K562 (cell line): ENCODE results near the gene FANCC. TPM values are rescaled to one million over a fixed set of nuclear protein-coding genes. Genes with fewer than 3 reads are reported as not detected.

Experiments
- HDAC3 ChIP-seq: fragments of 450-650 bp; IDR thresholded peaks from 2 replicates; pipeline ENCODE4 v1.6.1; 2018; ENCODE audit warnings: borderline replicate concordance, mild to moderate bottlenecking, moderate library complexity; ENCODE audit not compliant: partially characterized antibody
- NFATC3 ChIP-seq: fragments of 450-650 bp; IDR thresholded peaks from 2 replicates; pipeline ENCODE4 v1.6.1; 2017; ENCODE audit warnings: mild to moderate bottlenecking
- PPARD ChIP-seq: fragments of 250-450 bp; sonication (Bioruptor Pico); IDR thresholded peaks from 2 replicates; pipeline ENCODE4 v1.8.0; 2022; ENCODE audit warnings: inconsistent platforms, mild to moderate bottlenecking, moderate library complexity
- SMARCB1 ChIP-seq: IDR thresholded peaks from 2 replicates; pipeline ENCODE4 v1.6.1; 2011; ENCODE audit warnings: improper control_type of control experiment, low read depth; ENCODE audit not compliant: insufficient read length
- TAF15 ChIP-seq: fragments of 200-400 bp; formaldehyde crosslinking; IDR thresholded peaks from 2 replicates; pipeline ENCODE4 v1.6.1; 2017; ENCODE audit warnings: mild to moderate bottlenecking, low read depth, low read length, moderate library complexity
- TAF9B ChIP-seq: fragments of 450-650 bp; IDR thresholded peaks from 2 replicates; pipeline ENCODE4 v1.6.1; 2018; ENCODE audit warnings: mild to moderate bottlenecking; ENCODE audit not compliant: partially characterized antibody
- YBX1 ChIP-seq: fragments of 450-650 bp; IDR thresholded peaks from 2 replicates; pipeline ENCODE4 v1.7.1; 2016; ENCODE audit warnings: mild to moderate bottlenecking
- ZNF146 ChIP-seq: IDR thresholded peaks from one replicate; pipeline ENCODE4 v1.6.1; 2018; ENCODE audit warnings: missing compliant biosample characterization; ENCODE audit not compliant: unreplicated experiment
- ZNF445 ChIP-seq: fragments of 250-450 bp; sonication (Bioruptor Pico); IDR thresholded peaks from 2 replicates; pipeline ENCODE4 v1.4.0; 2020; ENCODE audit warnings: low read depth, mild to moderate bottlenecking, moderate library complexity
- ZNF561 ChIP-seq: fragments of 450-650 bp; formaldehyde crosslinking; conservative IDR thresholded peaks from 2 replicates; pipeline ENCODE4 v1.4.0; 2020; ENCODE audit warnings: mild to moderate bottlenecking, moderate library complexity
- ZZZ3 ChIP-seq: fragments of 450-650 bp; IDR thresholded peaks from 2 replicates; pipeline ENCODE4 v1.6.1; 2016; ENCODE audit warnings: antibody characterized with exemption, mild to moderate bottlenecking, moderate library complexity
- polyA plus RNA-seq, 8 experiments: library from polyadenylated mRNA; depleted of rRNA in 4 of 8; stranded (reverse) in 5 of 8; unstranded in 3 of 8; fragments of >200 nt; fragmentation: Nextera tagmentation in 2 of 8; fragmentation: Illumina TruSeq in 1 of 8; extraction: Ambion mirVana in 2 of 8; extraction: Trizol in 1 of 8; gene quantifications; 2 replicates each; pipeline versions ENCODE4 v1.2.1 to v1.2.3, GENCODE V29; 2011 to 2014; ENCODE audit warnings: inconsistent platforms in 1 of 8, missing spikeins in 1 of 8
- total RNA-seq, 7 experiments: library from RNA; depleted of rRNA in 6 of 7; stranded (reverse); fragments of >200 nt in 6 of 7; fragmentation: Illumina TruSeq in 2 of 7; extraction: Trizol in 2 of 7; gene quantifications; 2 replicates each; pipeline versions ENCODE4 v1.2.1 to v1.2.3, GENCODE V29; 2011 to 2021; ENCODE audit warnings: low replicate concordance in 1 of 7
- TF ChIP-seq, protein P1 (sequence below), 2 experiments: fragments of 450-650 bp in 1 of 2; sonication (generic) in 1 of 2; formaldehyde crosslinking in 1 of 2; IDR thresholded peaks; 2 replicates each; pipeline versions ENCODE4 v1.7.1 to v1.9.0; 2016 to 2022; ENCODE audit warnings: inconsistent platforms in 1 of 2, mild to moderate bottlenecking in 1 of 2, missing genetic modification reagents in 1 of 2
- TF ChIP-seq, protein P2 (sequence below): conservative IDR thresholded peaks from 2 replicates; pipeline ENCODE4 v1.6.1; 2011; ENCODE audit warnings: low read depth, mild to moderate bottlenecking, low read length; ENCODE audit not compliant: control insufficient read depth
- TF ChIP-seq, protein P3 (sequence below): fragments of 250-450 bp; sonication (Bioruptor Pico); IDR thresholded peaks from 2 replicates; pipeline ENCODE4 v1.5.0; 2022; ENCODE audit warnings: mild to moderate bottlenecking

Gene FANCC
- total and polyA plus RNA-seq, 9 of the 15 experiments (the other 6 are each of a cell fraction or from before 2014, with no cell fraction given), result 4.6 to 18.4 (median 14.2) TPM

DNA sequence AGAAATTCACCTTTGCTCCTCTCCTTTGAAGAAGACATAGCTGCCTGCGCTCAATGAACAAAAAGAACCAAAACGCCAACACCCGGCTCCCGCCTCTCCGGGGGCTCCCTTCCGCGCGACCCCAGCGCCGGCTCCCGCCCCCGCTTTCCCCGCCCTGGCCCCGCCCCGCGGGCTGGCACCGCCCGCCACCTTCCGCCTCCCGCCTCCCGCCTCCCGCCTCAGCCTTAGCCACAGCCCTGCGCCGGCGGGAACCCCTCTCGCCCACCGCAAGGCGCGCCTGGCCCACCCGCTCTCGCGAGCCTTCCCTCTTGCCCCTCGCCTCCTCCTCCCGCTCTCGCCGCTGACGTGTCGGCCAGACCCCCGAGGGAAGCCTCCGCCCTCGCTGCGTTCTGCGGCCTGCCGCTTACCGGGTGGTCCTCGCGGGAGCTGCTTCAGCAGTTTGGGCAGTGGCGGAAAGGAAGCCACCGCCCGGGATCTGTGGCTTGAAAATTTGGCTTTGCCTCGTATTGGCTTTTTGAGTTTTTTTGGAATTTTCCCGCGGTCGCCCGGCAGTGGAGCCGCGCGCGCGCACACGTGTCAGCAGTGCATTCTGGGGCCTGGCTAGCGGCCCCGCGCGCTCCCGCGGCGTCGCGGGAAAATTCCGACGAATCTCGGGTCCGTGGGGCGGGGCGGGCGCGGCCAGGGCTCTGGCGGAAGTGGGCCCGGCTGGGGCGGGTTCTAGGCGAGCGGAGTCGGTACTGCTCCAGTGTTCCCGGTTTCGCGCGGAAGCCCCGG, at the start of gene FANCC (continued):
- TF ChIP-seq, protein P1, sequence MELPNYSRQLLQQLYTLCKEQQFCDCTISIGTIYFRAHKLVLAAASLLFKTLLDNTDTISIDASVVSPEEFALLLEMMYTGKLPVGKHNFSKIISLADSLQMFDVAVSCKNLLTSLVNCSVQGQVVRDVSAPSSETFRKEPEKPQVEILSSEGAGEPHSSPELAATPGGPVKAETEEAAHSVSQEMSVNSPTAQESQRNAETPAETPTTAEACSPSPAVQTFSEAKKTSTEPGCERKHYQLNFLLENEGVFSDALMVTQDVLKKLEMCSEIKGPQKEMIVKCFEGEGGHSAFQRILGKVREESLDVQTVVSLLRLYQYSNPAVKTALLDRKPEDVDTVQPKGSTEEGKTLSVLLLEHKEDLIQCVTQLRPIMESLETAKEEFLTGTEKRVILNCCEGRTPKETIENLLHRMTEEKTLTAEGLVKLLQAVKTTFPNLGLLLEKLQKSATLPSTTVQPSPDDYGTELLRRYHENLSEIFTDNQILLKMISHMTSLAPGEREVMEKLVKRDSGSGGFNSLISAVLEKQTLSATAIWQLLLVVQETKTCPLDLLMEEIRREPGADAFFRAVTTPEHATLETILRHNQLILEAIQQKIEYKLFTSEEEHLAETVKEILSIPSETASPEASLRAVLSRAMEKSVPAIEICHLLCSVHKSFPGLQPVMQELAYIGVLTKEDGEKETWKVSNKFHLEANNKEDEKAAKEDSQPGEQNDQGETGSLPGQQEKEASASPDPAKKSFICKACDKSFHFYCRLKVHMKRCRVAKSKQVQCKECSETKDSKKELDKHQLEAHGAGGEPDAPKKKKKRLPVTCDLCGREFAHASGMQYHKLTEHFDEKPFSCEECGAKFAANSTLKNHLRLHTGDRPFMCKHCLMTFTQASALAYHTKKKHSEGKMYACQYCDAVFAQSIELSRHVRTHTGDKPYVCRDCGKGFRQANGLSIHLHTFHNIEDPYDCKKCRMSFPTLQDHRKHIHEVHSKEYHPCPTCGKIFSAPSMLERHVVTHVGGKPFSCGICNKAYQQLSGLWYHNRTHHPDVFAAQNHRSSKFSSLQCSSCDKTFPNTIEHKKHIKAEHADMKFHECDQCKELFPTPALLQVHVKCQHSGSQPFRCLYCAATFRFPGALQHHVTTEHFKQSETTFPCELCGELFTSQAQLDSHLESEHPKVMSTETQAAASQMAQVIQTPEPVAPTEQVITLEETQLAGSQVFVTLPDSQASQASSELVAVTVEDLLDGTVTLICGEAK (IDR thresholded peaks at IDR 0.05), result peak; percentile 66
- TF ChIP-seq, protein P1 (CRISPR knock-in tag; IDR thresholded peaks at IDR 0.05), result no peak
- TF ChIP-seq YBX1 (no peak), TAF15 (no peak), HDAC3 (no peak), ZNF561 (CRISPR knock-in tag) (no peak), ZZZ3 (no peak), SMARCB1 (no peak), ZNF146 (CRISPR knock-in tag) (no peak), TAF9B (peak; percentile 56), ZNF445 (CRISPR knock-in tag) (no peak), PPARD (CRISPR knock-in tag) (no peak), NFATC3 (no peak)
- TF ChIP-seq, protein P2, sequence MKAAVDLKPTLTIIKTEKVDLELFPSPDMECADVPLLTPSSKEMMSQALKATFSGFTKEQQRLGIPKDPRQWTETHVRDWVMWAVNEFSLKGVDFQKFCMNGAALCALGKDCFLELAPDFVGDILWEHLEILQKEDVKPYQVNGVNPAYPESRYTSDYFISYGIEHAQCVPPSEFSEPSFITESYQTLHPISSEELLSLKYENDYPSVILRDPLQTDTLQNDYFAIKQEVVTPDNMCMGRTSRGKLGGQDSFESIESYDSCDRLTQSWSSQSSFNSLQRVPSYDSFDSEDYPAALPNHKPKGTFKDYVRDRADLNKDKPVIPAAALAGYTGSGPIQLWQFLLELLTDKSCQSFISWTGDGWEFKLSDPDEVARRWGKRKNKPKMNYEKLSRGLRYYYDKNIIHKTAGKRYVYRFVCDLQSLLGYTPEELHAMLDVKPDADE, result 0 out of 2 replicates have a peak, but pooled peaks have one; percentile 45
- TF ChIP-seq, protein P3, sequence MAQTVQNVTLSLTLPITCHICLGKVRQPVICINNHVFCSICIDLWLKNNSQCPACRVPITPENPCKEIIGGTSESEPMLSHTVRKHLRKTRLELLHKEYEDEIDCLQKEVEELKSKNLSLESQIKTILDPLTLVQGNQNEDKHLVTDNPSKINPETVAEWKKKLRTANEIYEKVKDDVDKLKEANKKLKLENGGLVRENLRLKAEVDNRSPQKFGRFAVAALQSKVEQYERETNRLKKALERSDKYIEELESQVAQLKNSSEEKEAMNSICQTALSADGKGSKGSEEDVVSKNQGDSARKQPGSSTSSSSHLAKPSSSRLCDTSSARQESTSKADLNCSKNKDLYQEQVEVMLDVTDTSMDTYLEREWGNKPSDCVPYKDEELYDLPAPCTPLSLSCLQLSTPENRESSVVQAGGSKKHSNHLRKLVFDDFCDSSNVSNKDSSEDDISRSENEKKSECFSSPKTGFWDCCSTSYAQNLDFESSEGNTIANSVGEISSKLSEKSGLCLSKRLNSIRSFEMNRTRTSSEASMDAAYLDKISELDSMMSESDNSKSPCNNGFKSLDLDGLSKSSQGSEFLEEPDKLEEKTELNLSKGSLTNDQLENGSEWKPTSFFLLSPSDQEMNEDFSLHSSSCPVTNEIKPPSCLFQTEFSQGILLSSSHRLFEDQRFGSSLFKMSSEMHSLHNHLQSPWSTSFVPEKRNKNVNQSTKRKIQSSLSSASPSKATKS (CRISPR knock-in tag), result no peak
